Measurements from ENCODE around the gene SOD1. TPM values are rescaled to one million over a fixed set of nuclear protein-coding genes. Genes with fewer than 3 reads are reported as not detected.

Gene SOD1
- total RNA-seq, 1 donor from 2014 or later = 154 TPM

DNA sequence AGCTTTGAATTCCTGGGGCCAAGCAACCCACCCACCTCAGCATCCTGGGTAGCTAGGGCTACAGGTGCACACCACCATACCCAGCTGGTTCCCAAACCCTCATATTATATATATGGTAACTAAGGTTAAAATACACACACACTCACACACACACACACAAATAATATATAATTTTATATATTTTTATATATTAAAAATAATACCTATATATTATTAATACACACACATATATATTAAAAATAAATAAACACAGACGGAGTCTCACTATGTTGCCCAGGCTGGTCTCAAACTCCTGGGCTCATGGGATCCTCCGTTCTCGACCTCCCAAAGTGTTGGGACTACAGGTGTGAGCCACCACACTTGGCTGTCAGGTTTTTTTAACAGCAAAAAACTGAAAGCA lies 40.5 kb downstream of the SOD1 start:
- no peaks in the 10 kb centered on the region for H3K27me3 ChIP-seq
- no peak for ATAC-seq
- intact Hi-C loops (cut with DNase I) = no loop called here
- H3K36me3 ChIP-seq = peaks cover 80% of the 10 kb centered on the region
- no peak for DNase-seq
- no peaks in the 10 kb centered on the region for H3K4me1 ChIP-seq
- H3K4me3 ChIP-seq = no peak overlapping the region
- no peaks in the 10 kb centered on the region for H3K9me3 ChIP-seq
- TF ChIP-seq, protein P1, sequence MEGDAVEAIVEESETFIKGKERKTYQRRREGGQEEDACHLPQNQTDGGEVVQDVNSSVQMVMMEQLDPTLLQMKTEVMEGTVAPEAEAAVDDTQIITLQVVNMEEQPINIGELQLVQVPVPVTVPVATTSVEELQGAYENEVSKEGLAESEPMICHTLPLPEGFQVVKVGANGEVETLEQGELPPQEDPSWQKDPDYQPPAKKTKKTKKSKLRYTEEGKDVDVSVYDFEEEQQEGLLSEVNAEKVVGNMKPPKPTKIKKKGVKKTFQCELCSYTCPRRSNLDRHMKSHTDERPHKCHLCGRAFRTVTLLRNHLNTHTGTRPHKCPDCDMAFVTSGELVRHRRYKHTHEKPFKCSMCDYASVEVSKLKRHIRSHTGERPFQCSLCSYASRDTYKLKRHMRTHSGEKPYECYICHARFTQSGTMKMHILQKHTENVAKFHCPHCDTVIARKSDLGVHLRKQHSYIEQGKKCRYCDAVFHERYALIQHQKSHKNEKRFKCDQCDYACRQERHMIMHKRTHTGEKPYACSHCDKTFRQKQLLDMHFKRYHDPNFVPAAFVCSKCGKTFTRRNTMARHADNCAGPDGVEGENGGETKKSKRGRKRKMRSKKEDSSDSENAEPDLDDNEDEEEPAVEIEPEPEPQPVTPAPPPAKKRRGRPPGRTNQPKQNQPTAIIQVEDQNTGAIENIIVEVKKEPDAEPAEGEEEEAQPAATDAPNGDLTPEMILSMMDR (IDR thresholded peaks at IDR 0.05) = no peak
- H3K27ac ChIP-seq = no peak overlapping the region

DNA sequence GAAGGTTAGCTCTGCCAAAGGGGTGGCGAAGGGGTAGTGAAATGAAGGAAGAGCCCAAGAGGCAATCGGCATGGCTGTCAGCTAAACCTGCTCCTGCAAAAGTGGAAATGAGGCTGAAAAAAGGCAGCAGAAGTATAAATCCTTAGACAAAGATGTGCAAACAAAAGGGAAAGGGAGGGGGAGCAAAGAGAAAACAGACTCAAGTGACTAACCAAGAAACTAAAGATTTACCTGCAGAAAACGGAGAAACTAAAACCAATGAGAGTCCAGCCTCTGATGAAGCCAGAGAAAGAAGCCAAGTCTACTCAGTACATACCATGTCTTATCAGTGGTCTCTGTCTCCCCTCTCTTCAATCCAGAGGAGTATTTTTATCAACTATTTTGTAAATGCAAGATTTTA lies 47.1 kb downstream of the SOD1 start:
- H3K27me3 ChIP-seq = no peaks in the 10 kb centered on the region
- ATAC-seq (no peak), DNase-seq (no peak)
- no peak overlapping the region for H3K4me3 ChIP-seq
- peaks cover 29% of the 10 kb centered on the region for H3K4me1 ChIP-seq
- TF ChIP-seq, protein P1 (IDR thresholded peaks at IDR 0.05) = no peak
- H3K27ac ChIP-seq = no peak overlapping the region
- intact Hi-C loops (cut with DNase I) = no loop called here
- H3K9me3 ChIP-seq = no peaks in the 10 kb centered on the region
- H3K36me3 ChIP-seq = peaks cover 20% of the 10 kb centered on the region

DNA sequence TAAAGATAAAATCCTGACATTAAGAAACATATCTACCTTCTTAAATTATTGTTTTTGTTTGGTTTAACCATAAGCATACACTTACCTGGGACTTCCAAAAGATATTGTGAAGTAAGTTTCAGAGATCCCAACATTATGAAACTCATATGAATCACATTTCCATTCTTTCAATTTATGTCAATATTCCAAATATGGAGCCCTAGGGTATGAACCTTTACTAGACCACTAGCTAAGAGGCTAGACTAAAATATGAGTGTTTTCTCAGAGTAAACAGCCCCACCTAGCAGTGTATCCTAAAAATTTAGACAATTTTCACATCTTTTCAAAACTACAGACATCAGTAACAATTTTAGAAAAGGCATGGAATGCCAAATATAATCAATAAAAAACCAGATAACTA lies 48.0 kb downstream of the SOD1 start:
- no peaks in the 10 kb centered on the region for H3K27me3 ChIP-seq
- H3K9me3 ChIP-seq = no peaks in the 10 kb centered on the region
- intact Hi-C loops (cut with DNase I) = no loop called here
- H3K4me3 ChIP-seq = no peak overlapping the region
- TF ChIP-seq, protein P1 (IDR thresholded peaks at IDR 0.05) = no peak
- H3K36me3 ChIP-seq = peaks cover 11% of the 10 kb centered on the region
- H3K27ac ChIP-seq = no peak overlapping the region
- ATAC-seq = no peak
- DNase-seq = no peak
- H3K4me1 ChIP-seq = peaks cover 29% of the 10 kb centered on the region

DNA sequence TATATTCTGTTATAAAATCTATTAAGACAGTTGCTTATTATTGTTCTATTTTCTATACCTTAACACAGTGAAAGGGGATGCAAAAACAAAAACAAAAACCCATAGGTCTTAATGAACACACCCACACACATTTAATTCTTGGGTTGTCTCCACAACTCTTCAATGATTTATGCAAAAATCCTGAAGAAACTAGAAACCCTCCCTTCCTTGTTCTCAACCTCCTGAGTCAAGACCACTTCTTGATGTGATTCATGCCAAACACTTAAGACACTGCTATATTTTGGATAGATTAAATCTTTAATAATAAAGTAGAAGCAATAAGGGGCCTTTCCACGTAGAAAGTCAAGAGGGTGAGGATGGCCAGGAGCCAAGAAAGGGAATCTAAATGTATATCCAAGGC lies 49.0 kb downstream of the SOD1 start:
- ATAC-seq = no peak
- H3K9me3 ChIP-seq = no peaks in the 10 kb centered on the region
- TF ChIP-seq, protein P1 (IDR thresholded peaks at IDR 0.05) = no peak
- no peak overlapping the region for H3K27ac ChIP-seq
- intact Hi-C loops (cut with DNase I) = no loop called here
- H3K27me3 ChIP-seq = no peaks in the 10 kb centered on the region
- peaks cover under 1% of the 10 kb centered on the region for H3K36me3 ChIP-seq
- no peak for DNase-seq
- no peak overlapping the region for H3K4me3 ChIP-seq
- H3K4me1 ChIP-seq = peaks cover 29% of the 10 kb centered on the region

DNA sequence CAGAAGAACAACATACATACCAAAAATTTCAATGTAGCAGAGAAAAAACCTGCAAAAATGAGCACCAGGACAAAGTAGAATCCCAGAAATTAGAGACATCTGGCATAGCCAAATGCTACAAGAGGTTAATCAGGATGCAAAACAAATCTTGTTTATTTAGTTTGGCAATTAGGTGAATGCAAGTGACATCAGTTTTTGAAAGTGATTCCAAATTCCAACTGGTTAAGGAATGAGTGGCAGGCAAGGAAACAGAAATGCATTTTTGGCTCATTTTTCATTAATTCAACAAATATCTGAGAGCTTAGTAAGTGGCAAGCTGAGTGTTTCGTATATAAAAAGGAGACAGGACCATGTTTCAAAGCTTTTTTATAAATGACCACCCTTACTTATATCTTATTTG lies 51.1 kb downstream of the SOD1 start:
- TF ChIP-seq, protein P1 (IDR thresholded peaks at IDR 0.05) = no peak
- Histone ChIP-seq H3K4me3 (no peak overlapping the region), H3K27me3 (no peaks in the 10 kb centered on the region), H3K9me3 (no peaks in the 10 kb centered on the region), H3K27ac (no peak overlapping the region), H3K4me1 (peaks cover 31% of the 10 kb centered on the region), H3K36me3 (no peaks in the 10 kb centered on the region)
- no peak for ATAC-seq
- no peak for DNase-seq
- intact Hi-C loops (cut with DNase I) = no loop called here

DNA sequence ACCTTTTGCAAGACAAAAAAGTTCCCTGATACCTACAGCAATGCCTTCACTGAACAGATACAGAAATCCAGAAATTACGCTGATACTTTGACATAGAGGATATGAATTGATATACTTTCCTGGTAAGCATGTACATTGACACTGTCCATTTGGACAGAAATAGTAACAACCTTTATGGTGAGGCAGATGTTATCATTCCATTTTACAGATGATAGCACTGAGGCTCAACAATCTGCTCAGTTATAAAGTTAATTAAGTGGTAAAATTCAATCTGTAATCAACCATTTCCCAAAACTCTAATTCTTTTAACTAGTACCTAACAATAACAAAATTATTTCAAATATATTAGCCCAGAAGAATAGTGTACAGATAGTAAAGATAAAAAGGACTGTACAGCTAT lies 51.8 kb downstream of the SOD1 start:
- no peak for DNase-seq
- TF ChIP-seq, protein P1 (IDR thresholded peaks at IDR 0.05) = no peak
- Histone ChIP-seq H3K9me3 (no peaks in the 10 kb centered on the region), H3K36me3 (no peaks in the 10 kb centered on the region), H3K4me3 (no peak overlapping the region), H3K4me1 (peaks cover 32% of the 10 kb centered on the region), H3K27ac (no peak overlapping the region), H3K27me3 (no peaks in the 10 kb centered on the region)
- no peak for ATAC-seq
- intact Hi-C loops (cut with DNase I) = no loop called here
